ENCODE measurements around the gene TRPM4.

GRCh38 chr19:49188626-49189200 is 31.1 kb downstream of the TRPM4 start:
- TF ChIP-seq EZH2 (IDR thresholded peaks at IDR 0.05; ENCODE audit: low read length) (no peak), CTCF (optimal IDR thresholded peaks at IDR 0.05 in 1 of 3, IDR thresholded peaks at IDR 0.05 in 1 of 3, conservative IDR thresholded peaks at IDR 0.05 in 1 of 3; ENCODE audit: extremely low read depth in 1 of 3, insufficient read depth in 2 of 3, low read length in 3 of 3) (no peak)
